ENCODE data around the gene CHAF1A. TPM values are rescaled to one million over a fixed set of nuclear protein-coding genes. Genes with fewer than 3 reads are reported as not detected.

CHAF1A gene
- total RNA-seq, 4 donors from 2014 or later, result 9.0 to 25.9 (median 12.6) TPM

DNA sequence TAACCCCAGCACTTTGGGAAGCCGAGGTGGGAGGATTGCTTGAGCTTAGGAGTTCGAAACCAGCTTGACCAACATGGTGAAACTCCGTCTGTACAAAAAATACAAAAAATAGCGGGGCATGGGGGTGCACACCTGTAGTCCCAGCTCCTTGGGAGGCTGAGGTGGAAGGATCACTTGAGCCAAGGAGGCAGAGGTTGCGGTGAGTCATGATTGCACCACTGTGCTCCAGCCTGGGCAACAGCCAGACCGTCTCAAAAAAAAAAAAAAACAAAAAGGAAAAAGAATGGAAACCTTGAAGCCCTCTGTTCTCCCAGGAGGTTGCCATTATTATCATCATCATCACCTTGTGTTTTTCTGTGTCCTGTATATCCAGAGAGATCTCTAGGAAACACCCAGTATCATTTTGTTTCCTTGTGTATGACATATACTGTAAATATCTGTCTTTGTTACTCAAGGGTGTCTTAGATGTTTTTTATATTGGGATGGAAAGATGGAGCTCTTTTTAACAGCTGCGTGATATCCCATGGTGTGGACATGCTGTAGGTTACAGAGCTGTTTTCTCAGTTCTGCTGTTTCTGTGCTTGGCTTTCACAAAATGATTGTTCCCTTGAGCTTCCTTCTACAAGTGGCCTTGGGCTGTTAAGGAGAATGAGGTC is 11.8 kb downstream of the CHAF1A start:
- WGBS, 2 donors, result 91 to 92% methylated on average over 7 of the region's 7 CpGs
- no peak overlapping the region for H3K4me3 ChIP-seq (ENCODE audit: low read depth, poor library complexity, severe bottlenecking)
- intact Hi-C loops (cut with DNase I; ENCODE audit: low total_unique reads), result no loop called here
- no peak for DNase-seq (ENCODE audit: low spot score in 2 of 2)
- TF ChIP-seq, protein P1, sequence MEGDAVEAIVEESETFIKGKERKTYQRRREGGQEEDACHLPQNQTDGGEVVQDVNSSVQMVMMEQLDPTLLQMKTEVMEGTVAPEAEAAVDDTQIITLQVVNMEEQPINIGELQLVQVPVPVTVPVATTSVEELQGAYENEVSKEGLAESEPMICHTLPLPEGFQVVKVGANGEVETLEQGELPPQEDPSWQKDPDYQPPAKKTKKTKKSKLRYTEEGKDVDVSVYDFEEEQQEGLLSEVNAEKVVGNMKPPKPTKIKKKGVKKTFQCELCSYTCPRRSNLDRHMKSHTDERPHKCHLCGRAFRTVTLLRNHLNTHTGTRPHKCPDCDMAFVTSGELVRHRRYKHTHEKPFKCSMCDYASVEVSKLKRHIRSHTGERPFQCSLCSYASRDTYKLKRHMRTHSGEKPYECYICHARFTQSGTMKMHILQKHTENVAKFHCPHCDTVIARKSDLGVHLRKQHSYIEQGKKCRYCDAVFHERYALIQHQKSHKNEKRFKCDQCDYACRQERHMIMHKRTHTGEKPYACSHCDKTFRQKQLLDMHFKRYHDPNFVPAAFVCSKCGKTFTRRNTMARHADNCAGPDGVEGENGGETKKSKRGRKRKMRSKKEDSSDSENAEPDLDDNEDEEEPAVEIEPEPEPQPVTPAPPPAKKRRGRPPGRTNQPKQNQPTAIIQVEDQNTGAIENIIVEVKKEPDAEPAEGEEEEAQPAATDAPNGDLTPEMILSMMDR (IDR thresholded peaks at IDR 0.05), result no peak
- no peak for TF ChIP-seq POLR2A (IDR thresholded peaks at IDR 0.05)

GRCh38 chr19:4414800-4415321 is 12.4 kb downstream of the CHAF1A start:
- DNase-seq (ENCODE audit: low spot score in 2 of 2), result no peak
- no peak overlapping the region for H3K4me3 ChIP-seq (ENCODE audit: low read depth, poor library complexity, severe bottlenecking)
- TF ChIP-seq, protein P1 (IDR thresholded peaks at IDR 0.05), result no peak
- 69 to 70% methylated on average over 9 of the region's 9 CpGs for WGBS, 2 donors
- intact Hi-C loops (cut with DNase I; ENCODE audit: low total_unique reads), result no loop called here

- TF ChIP-seq POLR2A (IDR thresholded peaks at IDR 0.05), result no peak
- TF ChIP-seq, protein P1 (IDR thresholded peaks at IDR 0.05), result no peak
- no peak for DNase-seq (ENCODE audit: low spot score in 2 of 2)
- 64 to 79% methylated on average over 10 of the region's 10 CpGs for WGBS, 2 donors
- intact Hi-C loops (cut with DNase I; ENCODE audit: low total_unique reads), result no loop called here
- H3K4me3 ChIP-seq (ENCODE audit: low read depth, poor library complexity, severe bottlenecking), result no peak overlapping the region
Observed at GRCh38 chr19:4415352-4415751, 12.9 kb downstream of the CHAF1A start.

DNA sequence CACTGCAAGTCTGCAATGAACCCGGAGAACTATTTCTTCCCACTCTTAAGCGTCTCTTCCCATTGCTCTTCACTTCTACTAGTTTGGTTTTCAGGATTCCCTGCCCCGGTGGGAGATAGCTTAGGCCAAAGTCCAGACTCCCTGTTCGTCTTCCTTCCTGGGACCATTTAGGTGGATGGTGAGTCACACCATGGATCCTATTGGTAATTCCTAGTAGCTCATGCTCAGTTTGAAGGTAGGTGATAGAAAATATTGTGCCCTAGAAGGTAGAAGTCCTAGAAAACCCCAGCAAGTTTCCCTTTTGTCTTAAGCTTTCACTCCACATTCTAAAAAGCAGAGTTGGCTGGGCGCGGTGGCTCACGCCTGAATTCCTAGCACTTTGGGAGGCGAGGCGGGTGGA is 13.8 kb downstream of the CHAF1A start:
- H3K4me3 ChIP-seq (ENCODE audit: low read depth, poor library complexity, severe bottlenecking), result no peak overlapping the region
- no peak for DNase-seq (ENCODE audit: low spot score in 2 of 2)
- intact Hi-C loops (cut with DNase I; ENCODE audit: low total_unique reads), result no loop called here
- TF ChIP-seq POLR2A (IDR thresholded peaks at IDR 0.05), result no peak
- TF ChIP-seq, protein P1 (IDR thresholded peaks at IDR 0.05), result no peak
- WGBS, 2 donors, result 84 to 93% methylated on average over 9 of the region's 9 CpGs

DNA sequence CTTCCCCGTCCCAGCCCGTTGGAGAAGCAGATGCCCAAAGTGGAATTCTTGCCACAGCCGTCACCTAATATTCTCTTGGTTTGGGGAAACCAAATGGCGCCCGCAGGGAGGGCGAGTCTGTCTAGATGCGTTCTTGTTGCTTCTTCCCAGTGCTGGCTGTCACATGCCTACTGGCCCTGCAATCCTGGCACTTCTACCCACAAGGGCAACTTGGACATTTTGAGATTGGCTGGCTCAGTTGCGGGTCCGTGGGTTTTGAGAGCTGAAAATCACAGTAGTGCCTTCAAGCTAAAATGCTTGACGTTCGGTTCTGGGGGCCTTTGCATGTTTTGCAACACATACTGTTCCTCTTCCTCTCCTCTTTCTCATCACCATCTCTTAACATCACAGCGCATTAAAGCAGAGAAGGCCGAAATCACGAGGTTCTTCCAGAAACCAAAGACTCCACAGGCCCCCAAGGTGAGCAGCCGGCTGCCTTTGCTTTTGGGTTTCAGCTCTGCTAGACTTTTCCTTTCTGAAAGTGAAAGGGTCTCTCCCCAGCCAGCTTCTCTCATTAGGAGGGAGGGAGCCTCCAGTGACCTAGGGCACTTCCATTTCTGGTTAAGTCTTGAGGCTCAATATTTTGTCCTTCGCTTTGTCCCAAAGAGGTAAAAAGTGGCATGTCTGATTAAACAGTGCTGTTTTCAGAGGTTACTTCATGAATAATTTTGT is 21.1 kb downstream of the CHAF1A start:
- intact Hi-C loops (cut with DNase I; ENCODE audit: low total_unique reads), result no loop called here
- H3K4me3 ChIP-seq (ENCODE audit: low read depth, poor library complexity, severe bottlenecking), result no peak overlapping the region
- 86 to 92% methylated on average over 16 of the region's 16 CpGs for WGBS, 2 donors
- DNase-seq (ENCODE audit: low spot score in 2 of 2), result no peak
- TF ChIP-seq, protein P1 (IDR thresholded peaks at IDR 0.05), result no peak
- TF ChIP-seq POLR2A (IDR thresholded peaks at IDR 0.05), result no peak
